ENCODE data around the gene FAM200C. TPM values are rescaled to one million over a fixed set of nuclear protein-coding genes. Genes with fewer than 3 reads are reported as not detected.

The FAM200C gene
- total RNA-seq, 1 donor from 2014 or later = 4.9 TPM

- Histone ChIP-seq H3K4me1 (peaks cover 13% of the 10 kb centered on the region), H3K27me3 (ENCODE audit: low read depth) (no peaks in the 10 kb centered on the region), H3K27ac (replicated peaks) (no peak overlapping the region), H3K4me3 (no peak overlapping the region), H3K9me3 (replicated peaks) (no peaks in the 10 kb centered on the region), H3K36me3 (no peaks in the 10 kb centered on the region)
- no peak for TF ChIP-seq CTCF (IDR thresholded peaks at IDR 0.05; ENCODE audit: borderline replicate concordance)
- no peak for DNase-seq
- intact Hi-C loops (cut with micrococcal nuclease) = no loop called here
Measured at GRCh38 chr5:160375701-160376100, 24.2 kb downstream of the FAM200C start.

GRCh38 chr5:160375166-160375565, 24.7 kb downstream of the FAM200C start:
- Histone ChIP-seq H3K4me3 (no peak overlapping the region), H3K27me3 (ENCODE audit: low read depth) (no peaks in the 10 kb centered on the region), H3K36me3 (no peaks in the 10 kb centered on the region), H3K27ac (replicated peaks) (no peak overlapping the region), H3K9me3 (replicated peaks) (no peaks in the 10 kb centered on the region), H3K4me1 (peaks cover 19% of the 10 kb centered on the region)
- intact Hi-C loops (cut with micrococcal nuclease) = no loop called here
- DNase-seq = no peak
- TF ChIP-seq CTCF (IDR thresholded peaks at IDR 0.05; ENCODE audit: borderline replicate concordance) = no peak

DNA sequence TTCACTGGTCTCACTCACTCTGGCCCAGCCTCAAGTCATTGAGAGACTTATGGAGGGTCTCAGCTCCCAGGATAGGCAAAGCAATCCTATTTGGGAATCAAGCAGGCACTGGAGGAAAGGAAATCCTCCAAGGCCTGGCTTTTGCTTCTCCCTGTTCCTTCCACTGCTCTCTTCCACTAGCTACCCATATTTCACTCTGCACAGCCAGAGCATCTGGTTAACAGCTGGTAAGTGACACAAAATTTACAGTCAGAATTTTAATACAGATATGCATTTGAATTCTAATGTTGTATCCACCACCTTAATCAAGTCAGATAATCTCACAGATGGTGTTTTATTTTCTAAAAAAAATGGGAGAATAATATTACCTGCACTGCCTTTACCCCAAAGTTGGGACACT, 28.6 kb downstream of the FAM200C start:
- peaks cover 20% of the 10 kb centered on the region for H3K4me1 ChIP-seq
- H3K27ac ChIP-seq (replicated peaks) = no peak overlapping the region
- H3K27me3 ChIP-seq (ENCODE audit: low read depth) = no peaks in the 10 kb centered on the region
- H3K36me3 ChIP-seq = no peaks in the 10 kb centered on the region
- no peaks in the 10 kb centered on the region for H3K9me3 ChIP-seq (replicated peaks)
- no peak for TF ChIP-seq CTCF (IDR thresholded peaks at IDR 0.05; ENCODE audit: borderline replicate concordance)
- H3K4me3 ChIP-seq = no peak overlapping the region
- intact Hi-C loops (cut with micrococcal nuclease) = no loop called here
- no peak for DNase-seq

- H3K36me3 ChIP-seq = no peaks in the 10 kb centered on the region
- no peak for TF ChIP-seq CTCF (IDR thresholded peaks at IDR 0.05; ENCODE audit: borderline replicate concordance)
- H3K9me3 ChIP-seq (replicated peaks) = no peaks in the 10 kb centered on the region
- peak overlapping the region; percentile 72 for H3K4me3 ChIP-seq
- H3K27ac ChIP-seq (replicated peaks) = peak overlapping the region; percentile 74
- peaks cover 20% of the 10 kb centered on the region for H3K4me1 ChIP-seq
- DNase-seq = no peak
- intact Hi-C loops (cut with micrococcal nuclease) = no loop called here
- no peaks in the 10 kb centered on the region for H3K27me3 ChIP-seq (ENCODE audit: low read depth)
Measured at GRCh38 chr5:160370713-160371034, 29.2 kb downstream of the FAM200C start.

DNA sequence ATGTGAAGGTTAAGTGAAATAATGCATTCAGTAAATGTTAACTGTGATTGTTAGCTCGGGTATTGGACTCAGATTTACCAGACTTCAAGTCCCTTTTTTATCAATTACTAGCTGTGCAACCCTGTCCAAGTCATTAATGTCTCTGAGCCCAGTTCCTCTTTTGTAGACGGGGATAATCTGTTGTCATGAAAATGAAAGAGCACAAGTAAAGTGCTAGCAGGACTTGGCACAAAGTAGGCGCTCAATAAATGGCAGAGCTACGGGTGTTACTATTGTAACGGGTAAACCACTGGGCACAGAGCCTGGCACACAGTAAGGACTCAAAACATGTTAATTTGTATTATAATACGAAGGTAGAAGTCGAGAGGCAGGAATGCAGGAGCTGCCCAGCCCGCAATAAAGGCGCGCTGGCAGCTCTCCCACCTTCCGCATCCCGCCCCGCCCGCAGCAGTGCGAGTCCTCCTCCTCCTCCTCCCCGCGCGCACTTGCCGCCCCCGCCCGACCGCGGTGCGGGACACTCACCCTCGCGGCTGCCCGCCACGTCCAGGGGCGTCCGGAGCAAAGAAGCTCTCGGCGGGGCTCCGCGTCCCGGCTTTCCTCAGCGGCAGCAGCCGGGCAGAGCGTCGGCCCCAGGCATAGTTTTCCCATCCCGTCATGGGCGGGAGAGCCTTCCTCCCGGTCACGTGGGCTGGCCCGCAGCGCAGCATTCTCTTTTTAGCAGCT, 29.7 kb downstream of the FAM200C start, which contains the start of gene C1QTNF2:
Gene C1QTNF2, minus strand, starts transcription at position 637 of the 723 bp plus-strand sequence. CDS start 15,615 bp downstream, outside the sequence.
- Histone ChIP-seq H3K9me3 (replicated peaks) (no peaks in the 10 kb centered on the region), H3K27me3 (ENCODE audit: low read depth) (no peaks in the 10 kb centered on the region), H3K4me1 (peaks cover 20% of the 10 kb centered on the region), H3K36me3 (no peaks in the 10 kb centered on the region), H3K4me3 (peak within 1 kb of the TSS; percentile 72), H3K27ac (replicated peaks) (peak within 1 kb of the TSS; percentile 74)
- intact Hi-C loops (cut with micrococcal nuclease) = no loop called here
- TF ChIP-seq CTCF (IDR thresholded peaks at IDR 0.05; ENCODE audit: borderline replicate concordance) = no peak
- DNase-seq = peak; percentile 71
